HEK293 (cell line): Measurements from ENCODE around the gene STRA8.

Experiments used
- KLF8 ChIP-seq: fragments of 450-650 bp; formaldehyde crosslinking; IDR thresholded peaks from 2 replicates; pipeline ENCODE4 v1.5.1; 2016; ENCODE audit warnings: missing biosample characterization, missing genetic modification characterization
- MZF1 ChIP-seq: fragments of 450-650 bp; formaldehyde crosslinking; IDR thresholded peaks from 2 replicates; pipeline ENCODE4 v1.5.1; 2017; ENCODE audit warnings: missing biosample characterization, missing genetic modification characterization, borderline replicate concordance
- TRIM28 ChIP-seq: IDR thresholded peaks from 2 replicates; pipeline ENCODE4 v1.6.1; 2011; ENCODE audit warnings: low read length, control low read depth, borderline replicate concordance
- ZBTB48 ChIP-seq: fragments of 450-650 bp; formaldehyde crosslinking; IDR thresholded peaks from 2 replicates; pipeline ENCODE4 v1.5.1; 2016; ENCODE audit warnings: missing biosample characterization, missing genetic modification characterization
- ZNF211 ChIP-seq: fragments of 450-650 bp; formaldehyde crosslinking; IDR thresholded peaks from 2 replicates; pipeline ENCODE4 v1.5.1; 2016; ENCODE audit warnings: low read depth, missing biosample characterization, missing genetic modification characterization
- ZNF416 ChIP-seq: fragments of 450-650 bp; formaldehyde crosslinking; IDR thresholded peaks from 2 replicates; pipeline ENCODE4 v1.5.1; 2016; ENCODE audit warnings: missing biosample characterization, missing genetic modification characterization
- ZNF560 ChIP-seq: fragments of 450-650 bp; formaldehyde crosslinking; IDR thresholded peaks from 2 replicates; pipeline ENCODE4 v1.5.1; 2017; ENCODE audit warnings: missing biosample characterization, missing genetic modification characterization, borderline replicate concordance
- ZSCAN30 ChIP-seq: fragments of 450-650 bp; IDR thresholded peaks from 2 replicates; pipeline ENCODE4 v1.5.1; 2018; ENCODE audit warnings: missing biosample characterization, mild to moderate bottlenecking, missing genetic modification characterization, moderate library complexity
- TF ChIP-seq, protein P1 (sequence below): fragments of 450-650 bp; formaldehyde crosslinking; IDR thresholded peaks from 2 replicates; pipeline ENCODE4 v1.5.1; 2016; ENCODE audit warnings: missing biosample characterization, missing genetic modification characterization
- TF ChIP-seq, protein P2 (sequence below): fragments of 450-650 bp; formaldehyde crosslinking; IDR thresholded peaks from 2 replicates; pipeline ENCODE4 v1.5.1; 2016; ENCODE audit warnings: missing biosample characterization, missing genetic modification characterization
- TF ChIP-seq, protein P3 (sequence below): fragments of 450-650 bp; formaldehyde crosslinking; IDR thresholded peaks from 2 replicates; pipeline ENCODE4 v1.5.1; 2016; ENCODE audit warnings: missing biosample characterization, missing genetic modification characterization

DNA sequence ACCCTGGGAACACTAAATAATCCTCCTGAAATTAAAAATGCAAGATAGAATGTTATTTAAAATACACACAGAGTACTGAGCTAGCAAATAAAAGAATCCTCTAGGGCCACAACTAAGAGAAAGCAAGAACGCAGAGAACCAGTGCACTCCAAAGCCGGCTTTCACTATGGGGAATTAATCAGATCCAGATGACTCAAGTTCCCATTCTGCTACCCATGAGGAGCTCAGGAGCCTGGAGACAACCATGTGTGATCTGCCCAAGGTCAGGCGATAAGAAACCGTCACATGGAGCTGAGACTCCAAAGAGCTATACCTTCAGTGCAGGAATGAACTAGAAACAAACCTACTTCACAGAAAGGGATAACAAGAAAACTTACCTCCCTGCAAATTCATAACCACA lies 43.7 kb upstream of the STRA8 start:
- TF ChIP-seq, protein P1, sequence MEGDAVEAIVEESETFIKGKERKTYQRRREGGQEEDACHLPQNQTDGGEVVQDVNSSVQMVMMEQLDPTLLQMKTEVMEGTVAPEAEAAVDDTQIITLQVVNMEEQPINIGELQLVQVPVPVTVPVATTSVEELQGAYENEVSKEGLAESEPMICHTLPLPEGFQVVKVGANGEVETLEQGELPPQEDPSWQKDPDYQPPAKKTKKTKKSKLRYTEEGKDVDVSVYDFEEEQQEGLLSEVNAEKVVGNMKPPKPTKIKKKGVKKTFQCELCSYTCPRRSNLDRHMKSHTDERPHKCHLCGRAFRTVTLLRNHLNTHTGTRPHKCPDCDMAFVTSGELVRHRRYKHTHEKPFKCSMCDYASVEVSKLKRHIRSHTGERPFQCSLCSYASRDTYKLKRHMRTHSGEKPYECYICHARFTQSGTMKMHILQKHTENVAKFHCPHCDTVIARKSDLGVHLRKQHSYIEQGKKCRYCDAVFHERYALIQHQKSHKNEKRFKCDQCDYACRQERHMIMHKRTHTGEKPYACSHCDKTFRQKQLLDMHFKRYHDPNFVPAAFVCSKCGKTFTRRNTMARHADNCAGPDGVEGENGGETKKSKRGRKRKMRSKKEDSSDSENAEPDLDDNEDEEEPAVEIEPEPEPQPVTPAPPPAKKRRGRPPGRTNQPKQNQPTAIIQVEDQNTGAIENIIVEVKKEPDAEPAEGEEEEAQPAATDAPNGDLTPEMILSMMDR (tag by site-specific recombination): no peak
- TF ChIP-seq KLF8 (tag by site-specific recombination) (no peak), ZNF560 (no peak), MZF1 (tag by site-specific recombination) (no peak), ZNF416 (tag by site-specific recombination) (no peak), ZBTB48 (tag by site-specific recombination) (no peak), ZNF211 (tag by site-specific recombination) (no peak), ZSCAN30 (tag by site-specific recombination) (no peak), TRIM28 (no peak)
- TF ChIP-seq, protein P2, sequence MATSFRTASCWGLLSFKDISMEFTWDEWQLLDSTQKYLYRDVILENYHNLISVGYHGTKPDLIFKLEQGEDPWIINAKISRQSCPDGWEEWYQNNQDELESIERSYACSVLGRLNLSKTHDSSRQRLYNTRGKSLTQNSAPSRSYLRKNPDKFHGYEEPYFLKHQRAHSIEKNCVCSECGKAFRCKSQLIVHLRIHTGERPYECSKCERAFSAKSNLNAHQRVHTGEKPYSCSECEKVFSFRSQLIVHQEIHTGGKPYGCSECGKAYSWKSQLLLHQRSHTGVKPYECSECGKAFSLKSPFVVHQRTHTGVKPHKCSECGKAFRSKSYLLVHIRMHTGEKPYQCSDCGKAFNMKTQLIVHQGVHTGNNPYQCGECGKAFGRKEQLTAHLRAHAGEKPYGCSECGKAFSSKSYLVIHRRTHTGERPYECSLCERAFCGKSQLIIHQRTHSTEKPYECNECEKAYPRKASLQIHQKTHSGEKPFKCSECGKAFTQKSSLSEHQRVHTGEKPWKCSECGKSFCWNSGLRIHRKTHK (tag by site-specific recombination): no peak
- TF ChIP-seq, protein P3, sequence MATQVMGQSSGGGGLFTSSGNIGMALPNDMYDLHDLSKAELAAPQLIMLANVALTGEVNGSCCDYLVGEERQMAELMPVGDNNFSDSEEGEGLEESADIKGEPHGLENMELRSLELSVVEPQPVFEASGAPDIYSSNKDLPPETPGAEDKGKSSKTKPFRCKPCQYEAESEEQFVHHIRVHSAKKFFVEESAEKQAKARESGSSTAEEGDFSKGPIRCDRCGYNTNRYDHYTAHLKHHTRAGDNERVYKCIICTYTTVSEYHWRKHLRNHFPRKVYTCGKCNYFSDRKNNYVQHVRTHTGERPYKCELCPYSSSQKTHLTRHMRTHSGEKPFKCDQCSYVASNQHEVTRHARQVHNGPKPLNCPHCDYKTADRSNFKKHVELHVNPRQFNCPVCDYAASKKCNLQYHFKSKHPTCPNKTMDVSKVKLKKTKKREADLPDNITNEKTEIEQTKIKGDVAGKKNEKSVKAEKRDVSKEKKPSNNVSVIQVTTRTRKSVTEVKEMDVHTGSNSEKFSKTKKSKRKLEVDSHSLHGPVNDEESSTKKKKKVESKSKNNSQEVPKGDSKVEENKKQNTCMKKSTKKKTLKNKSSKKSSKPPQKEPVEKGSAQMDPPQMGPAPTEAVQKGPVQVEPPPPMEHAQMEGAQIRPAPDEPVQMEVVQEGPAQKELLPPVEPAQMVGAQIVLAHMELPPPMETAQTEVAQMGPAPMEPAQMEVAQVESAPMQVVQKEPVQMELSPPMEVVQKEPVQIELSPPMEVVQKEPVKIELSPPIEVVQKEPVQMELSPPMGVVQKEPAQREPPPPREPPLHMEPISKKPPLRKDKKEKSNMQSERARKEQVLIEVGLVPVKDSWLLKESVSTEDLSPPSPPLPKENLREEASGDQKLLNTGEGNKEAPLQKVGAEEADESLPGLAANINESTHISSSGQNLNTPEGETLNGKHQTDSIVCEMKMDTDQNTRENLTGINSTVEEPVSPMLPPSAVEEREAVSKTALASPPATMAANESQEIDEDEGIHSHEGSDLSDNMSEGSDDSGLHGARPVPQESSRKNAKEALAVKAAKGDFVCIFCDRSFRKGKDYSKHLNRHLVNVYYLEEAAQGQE (tag by site-specific recombination): no peak
